Kidney (tissue), 14 donors: Measurements from ENCODE around the gene GPC6. TPM values are rescaled to one million over a fixed set of nuclear protein-coding genes. Genes with fewer than 3 reads are reported as not detected.

Experiments used
- DNase-seq, 5 donors: peaks; one replicate each; pipeline ENCODE4 v3.0.0-alpha.2; 2013 to 2020
- FAIRE-seq: peaks from 2 replicates; lab custom pipeline; 2012; peaks lifted over from hg19 to GRCh38; lab: Jason Lieb, UNC
- H3K27ac ChIP-seq, 2 donors: one replicate each; pipeline ENCODE4 v1.7.0; 2013; ENCODE audit warnings: low read depth in 2 of 2, low read length in 2 of 2, inconsistent platforms in 1 of 2
- H3K27me3 ChIP-seq: one replicate; pipeline ENCODE4 v1.7.1; 2013; ENCODE audit warnings: low read length, inconsistent platforms; ENCODE audit not compliant: control insufficient read depth, insufficient read depth
- H3K36me3 ChIP-seq, 3 donors: one replicate each; pipeline versions ENCODE4 v1.7.0 to v1.7.1; 2013; ENCODE audit warnings: low read length in 3 of 3, control low read depth in 1 of 3, inconsistent platforms in 1 of 3; ENCODE audit not compliant: insufficient read depth in 3 of 3, control insufficient read depth in 2 of 3
- H3K4me1 ChIP-seq, 3 donors: one replicate each; pipeline versions ENCODE4 v1.7.0 to v1.7.1; 2013; ENCODE audit warnings: low read length in 3 of 3, inconsistent platforms in 1 of 3, low read depth in 1 of 3; ENCODE audit not compliant: control insufficient read depth in 2 of 3, insufficient read depth in 2 of 3
- H3K4me3 ChIP-seq, 3 donors: one replicate each; pipeline versions ENCODE4 v1.7.0 to v1.8.1; 2013; ENCODE audit warnings: low read length in 3 of 3, control low read depth in 1 of 3, inconsistent platforms in 1 of 3
- H3K9ac ChIP-seq, 3 donors: one replicate each; pipeline versions ENCODE4 v1.7.0 to v1.7.1; 2013; ENCODE audit warnings: low read length in 3 of 3, control low read depth in 1 of 3, inconsistent platforms in 1 of 3
- H3K9me3 ChIP-seq, 3 donors: one replicate each; pipeline versions ENCODE4 v1.7.0 to v1.7.1; 2013; ENCODE audit warnings: low read length in 3 of 3, control low read depth in 1 of 3, inconsistent platforms in 1 of 3; ENCODE audit not compliant: control insufficient read depth in 2 of 3, insufficient read depth in 1 of 3
- intact Hi-C: fragments of 100-400 bp; cut with DNase I; formaldehyde crosslinking; loops from one replicate; pipeline ENCODE4 v1.11.1; 2022
- polyA plus RNA-seq: library from polyadenylated mRNA; stranded (reverse); fragments of 350-450 nt; fragmentation: Illumina TruSeq; extraction: RNeasy Lipid Tissue Mini Kit (QIAGEN cat#74804); gene quantifications from one replicate; pipeline ENCODE4 v1.2.3, GENCODE V29; 2014; ENCODE audit warnings: low read depth, low replicate concordance; ENCODE audit not compliant: insufficient read depth
- total RNA-seq: library from RNA; stranded (reverse); fragmentation: NEBNext Ultra II Directional; extraction: Animal tissue kit (Norgen Biotek cat#: 25700); gene quantifications from one replicate; pipeline ENCODE4 v1.2.1, GENCODE V29; 2021
- TF ChIP-seq, protein P1 (sequence below): IDR thresholded peaks from 3 replicates; pipeline ENCODE4 v1.5.1; 2012; ENCODE audit warnings: mild to moderate bottlenecking, moderate library complexity, borderline replicate concordance; ENCODE audit not compliant: insufficient read depth; ENCODE audit errors: extremely low read depth
- donor health status: control.
- donor health status: control.
- donor health status: control.
- donor health status: control.
- donor health status: control.
- donor health status: DM: yes; HTN: yes; CAD: no.
- donor health status: Normal renal cell carcinoma (clear cell type).

The GPC6 gene
- total and polyA plus RNA-seq, 2 donors from 2014 or later, result 6.2 to 15.5 TPM

DNA sequence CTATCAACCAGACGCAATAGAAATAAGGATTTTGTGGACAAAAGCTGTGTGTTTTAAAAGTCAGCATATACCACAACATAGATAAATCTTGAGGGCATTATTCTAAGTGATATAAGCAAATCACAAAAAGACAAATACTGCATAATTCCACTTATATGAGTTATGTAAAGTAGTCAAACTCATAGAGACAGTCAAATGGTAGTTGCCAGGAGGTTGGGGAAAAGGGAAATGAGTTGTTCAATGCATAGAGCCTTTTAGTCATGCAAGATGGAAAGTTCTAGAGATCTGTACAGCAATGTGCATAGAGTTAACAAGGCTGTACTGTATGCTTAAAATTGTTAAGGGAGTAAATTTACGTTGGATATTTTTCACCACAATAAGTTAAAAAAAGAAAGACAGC is 1008.1 kb downstream of the GPC6 start:
- Histone ChIP-seq H3K9ac (no peak overlapping the region), H3K36me3 (no peaks in the 10 kb centered on the region), H3K4me1 (peaks cover 0 to 3% (median 0%) of the 10 kb centered on the region in 3 donors), H3K27ac (no peak overlapping the region), H3K27me3 (no peaks in the 10 kb centered on the region), H3K4me3 (no peak overlapping the region), H3K9me3 (no peaks in the 10 kb centered on the region)
- intact Hi-C loops, result no loop called here
- no peak for FAIRE-seq
- TF ChIP-seq, protein P1, sequence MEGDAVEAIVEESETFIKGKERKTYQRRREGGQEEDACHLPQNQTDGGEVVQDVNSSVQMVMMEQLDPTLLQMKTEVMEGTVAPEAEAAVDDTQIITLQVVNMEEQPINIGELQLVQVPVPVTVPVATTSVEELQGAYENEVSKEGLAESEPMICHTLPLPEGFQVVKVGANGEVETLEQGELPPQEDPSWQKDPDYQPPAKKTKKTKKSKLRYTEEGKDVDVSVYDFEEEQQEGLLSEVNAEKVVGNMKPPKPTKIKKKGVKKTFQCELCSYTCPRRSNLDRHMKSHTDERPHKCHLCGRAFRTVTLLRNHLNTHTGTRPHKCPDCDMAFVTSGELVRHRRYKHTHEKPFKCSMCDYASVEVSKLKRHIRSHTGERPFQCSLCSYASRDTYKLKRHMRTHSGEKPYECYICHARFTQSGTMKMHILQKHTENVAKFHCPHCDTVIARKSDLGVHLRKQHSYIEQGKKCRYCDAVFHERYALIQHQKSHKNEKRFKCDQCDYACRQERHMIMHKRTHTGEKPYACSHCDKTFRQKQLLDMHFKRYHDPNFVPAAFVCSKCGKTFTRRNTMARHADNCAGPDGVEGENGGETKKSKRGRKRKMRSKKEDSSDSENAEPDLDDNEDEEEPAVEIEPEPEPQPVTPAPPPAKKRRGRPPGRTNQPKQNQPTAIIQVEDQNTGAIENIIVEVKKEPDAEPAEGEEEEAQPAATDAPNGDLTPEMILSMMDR, result no peak
- no peak for DNase-seq

- Histone ChIP-seq H3K4me1 (peaks cover 0 to 3% (median 0%) of the 10 kb centered on the region in 3 donors), H3K4me3 (peak overlapping the region in 1 of 3 donors; percentile 13), H3K9ac (no peak overlapping the region), H3K36me3 (no peaks in the 10 kb centered on the region), H3K27ac (peak overlapping the region in 1 of 2 donors; percentile 29), H3K27me3 (no peaks in the 10 kb centered on the region), H3K9me3 (no peaks in the 10 kb centered on the region)
- FAIRE-seq, result peak; percentile 59
- TF ChIP-seq, protein P1, result no peak
- intact Hi-C loops, result no loop called here
- no peak for DNase-seq
These were observed 1009.5 kb downstream of the GPC6 start for GRCh38 chr13:94236132-94236531.

GRCh38 chr13:94236872-94237271 is 1010.3 kb downstream of the GPC6 start:
- no peaks in the 10 kb centered on the region for H3K27me3 ChIP-seq
- H3K9me3 ChIP-seq, result no peaks in the 10 kb centered on the region
- H3K27ac ChIP-seq, result no peak overlapping the region
- intact Hi-C loops, result no loop called here
- no peak overlapping the region for H3K9ac ChIP-seq
- TF ChIP-seq, protein P1, result no peak
- H3K4me1 ChIP-seq, result peaks cover 0 to 3% (median 0%) of the 10 kb centered on the region in 3 donors
- no peaks in the 10 kb centered on the region for H3K36me3 ChIP-seq
- no peak overlapping the region for H3K4me3 ChIP-seq
- no peak for FAIRE-seq
- DNase-seq, result no peak

DNA sequence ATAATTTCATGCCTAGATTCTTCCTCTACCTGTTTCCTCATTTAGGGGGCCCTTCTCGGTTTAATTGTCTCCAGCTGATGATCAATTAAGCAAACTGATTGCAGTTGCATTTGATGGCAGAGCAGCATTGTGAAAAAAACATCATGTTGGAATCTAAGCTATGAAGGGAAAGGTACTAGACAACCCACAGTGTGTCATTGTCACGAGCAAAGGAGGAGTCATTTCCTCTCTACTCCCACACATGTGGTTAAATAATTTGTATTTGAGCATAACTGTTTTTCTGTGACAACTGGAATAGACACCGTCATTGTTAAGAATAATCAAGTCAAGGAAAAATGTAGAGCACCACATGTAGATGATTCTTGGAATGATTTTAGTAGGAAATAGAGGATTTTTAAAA is 1012.5 kb downstream of the GPC6 start:
- intact Hi-C loops, result no loop called here
- FAIRE-seq (no peak), DNase-seq (no peak)
- H3K4me3 ChIP-seq, result no peak overlapping the region
- peaks cover 0 to 3% (median 0%) of the 10 kb centered on the region in 3 donors for H3K4me1 ChIP-seq
- H3K27ac ChIP-seq, result no peak overlapping the region
- no peak overlapping the region for H3K9ac ChIP-seq
- no peaks in the 10 kb centered on the region for H3K27me3 ChIP-seq
- TF ChIP-seq, protein P1, result no peak
- no peaks in the 10 kb centered on the region for H3K9me3 ChIP-seq
- H3K36me3 ChIP-seq, result no peaks in the 10 kb centered on the region
